WTC11 (cell line): ENCODE data around the gene ANKRD53.

Experiments used
- ATF2 ChIP-seq: sonication (generic); formaldehyde crosslinking; IDR thresholded peaks from 2 replicates; pipeline ENCODE4 v1.8.1; 2022; ENCODE audit warnings: low read depth, missing genetic modification reagents, borderline replicate concordance
- CTCF ChIP-seq: fragments of 200-600 bp; IDR thresholded peaks from 2 replicates; pipeline ENCODE4 v1.8.0; 2022; ENCODE audit warnings: antibody characterized with exemption
- E2F5 ChIP-seq: sonication (generic); formaldehyde crosslinking; IDR thresholded peaks from 2 replicates; pipeline ENCODE4 v1.8.1; 2022; ENCODE audit warnings: mild to moderate bottlenecking, moderate library complexity, missing genetic modification reagents
- MXD4 ChIP-seq: fragments of 250-450 bp; sonication (Bioruptor Pico); IDR thresholded peaks from 2 replicates; pipeline ENCODE4 v1.8.0; 2021; ENCODE audit warnings: mild to moderate bottlenecking, moderate library complexity, borderline replicate concordance
- RORB ChIP-seq: fragments of 250-450 bp; sonication (Bioruptor Pico); IDR thresholded peaks from 2 replicates; pipeline ENCODE4 v1.9.0; 2021; ENCODE audit warnings: mild to moderate bottlenecking

- TF ChIP-seq RORB (no peak), CTCF (no peak), MXD4 (no peak), ATF2 (CRISPR knock-in tag) (no peak), E2F5 (CRISPR knock-in tag) (no peak)
These were observed 45.7 kb upstream of the ANKRD53 start for GRCh38 chr2:70932631-70933230.
